GM23338 (cell line): ENCODE measurements around the gene ANKRD11. TPM values are rescaled to one million over a fixed set of nuclear protein-coding genes. Genes with fewer than 3 reads are reported as not detected.

Experiments
- ATAC-seq: fragments of 200-7000 bp; cut with Tn5 transposase; 3 replicates; pipeline ENCODE4 v1.9.1; 2020
- DNase-seq: peaks from one replicate; pipeline ENCODE4 v3.0.0-alpha.2; 2015; ENCODE audit warnings: low spot score
- H2AFZ ChIP-seq: fragments of 200-600 bp; sonication (generic); 2 replicates; pipeline ENCODE4 v1.8.0; 2016; ENCODE audit warnings: antibody characterized with exemption, mild to moderate bottlenecking, moderate library complexity
- H3F3A ChIP-seq: fragments of 200-600 bp; sonication (generic); replicated peaks from 2 replicates; pipeline ENCODE4 v1.8.0; 2017; ENCODE audit warnings: antibody characterized with exemption, mixed run types, low read depth
- H3K27ac ChIP-seq: fragments of 200-600 bp; sonication (generic); 2 replicates; pipeline ENCODE4 v1.6.1; 2016; ENCODE audit warnings: low read depth
- H3K27me3 ChIP-seq: fragments of 200-600 bp; sonication (generic); 2 replicates; pipeline ENCODE4 v1.8.0; 2016; ENCODE audit warnings: mild to moderate bottlenecking, mixed run types, moderate library complexity; ENCODE audit not compliant: insufficient read depth
- H3K36me3 ChIP-seq: fragments of 200-600 bp; sonication (generic); 2 replicates; pipeline ENCODE4 v1.8.0; 2016; ENCODE audit warnings: mild to moderate bottlenecking; ENCODE audit not compliant: insufficient read depth
- H3K4me1 ChIP-seq: fragments of 200-600 bp; sonication (generic); 2 replicates; pipeline ENCODE4 v1.8.0; 2016; ENCODE audit warnings: mild to moderate bottlenecking, moderate library complexity; ENCODE audit not compliant: insufficient read depth
- H3K4me2 ChIP-seq: fragments of 200-600 bp; sonication (generic); 2 replicates; pipeline ENCODE4 v1.7.1; 2017; ENCODE audit warnings: mixed run types
- H3K4me3 ChIP-seq: fragments of 200-600 bp; sonication (generic); 2 replicates; pipeline ENCODE4 v1.6.1; 2016; ENCODE audit warnings: mixed run types
- H3K79me2 ChIP-seq: fragments of 200-600 bp; sonication (generic); replicated peaks from 2 replicates; pipeline ENCODE4 v1.8.0; 2017; ENCODE audit warnings: mild to moderate bottlenecking; ENCODE audit not compliant: insufficient read depth
- H3K9me2 ChIP-seq: fragments of 200-600 bp; sonication (generic); 2 replicates; pipeline ENCODE4 v1.8.0; 2017; ENCODE audit not compliant: insufficient read depth
- H4K20me1 ChIP-seq: fragments of 200-600 bp; sonication (generic); replicated peaks from 2 replicates; pipeline ENCODE4 v1.8.0; 2017; ENCODE audit warnings: mild to moderate bottlenecking; ENCODE audit not compliant: insufficient read depth
- H3K27ac Mint-ChIP-seq: 2 replicates; pipeline ENCODE4 v1.8.0; 2020; ENCODE audit warnings: inconsistent platforms, mild to moderate bottlenecking, moderate library complexity, mixed read lengths
- H3K27me3 Mint-ChIP-seq: 3 replicates; pipeline ENCODE4 v1.8.0; 2022; ENCODE audit warnings: low read depth, mild to moderate bottlenecking, moderate library complexity, mixed read lengths, inconsistent platforms; ENCODE audit not compliant: insufficient read depth, poor library complexity
- H3K36me3 Mint-ChIP-seq: 3 replicates; pipeline ENCODE4 v1.8.0; 2021; ENCODE audit warnings: low read depth, mild to moderate bottlenecking, inconsistent platforms, moderate library complexity, mixed read lengths
- H3K4me1 Mint-ChIP-seq: 3 replicates; pipeline ENCODE4 v1.8.0; 2020; ENCODE audit warnings: mild to moderate bottlenecking, inconsistent platforms, mixed read lengths
- H3K4me3 Mint-ChIP-seq: 3 replicates; pipeline ENCODE4 v1.8.0; 2021; ENCODE audit warnings: moderate library complexity, mild to moderate bottlenecking, inconsistent platforms, mixed read lengths
- H3K9me3 Mint-ChIP-seq: 3 replicates; pipeline ENCODE4 v1.8.0; 2020; ENCODE audit warnings: moderate library complexity, mild to moderate bottlenecking, inconsistent platforms, mixed read lengths
- CTCF ChIP-seq, 2 experiments: fragments of 200-600 bp in 1 of 2; sonication (generic) in 1 of 2; conservative IDR thresholded peaks; 2 replicates each; pipeline versions ENCODE4 v1.5.1 to v1.6.1; 2016 to 2017; ENCODE audit warnings: antibody characterized with exemption in 2 of 2, low read depth in 2 of 2, mild to moderate bottlenecking in 2 of 2, moderate library complexity in 1 of 2
- POLR2AphosphoS5 ChIP-seq: IDR thresholded peaks from 2 replicates; pipeline ENCODE4 v1.6.1; 2016; ENCODE audit warnings: antibody characterized with exemption, low read depth
- REST ChIP-seq: IDR thresholded peaks from one replicate; pipeline ENCODE4 v1.6.1; 2018; ENCODE audit warnings: antibody characterized with exemption; ENCODE audit not compliant: unreplicated experiment
- ZNF114 ChIP-seq: fragments of 250-450 bp; sonication (Bioruptor Pico); IDR thresholded peaks from 2 replicates; pipeline ENCODE4 v1.5.0; 2020; ENCODE audit warnings: mild to moderate bottlenecking, moderate library complexity
- ZNF331 ChIP-seq: fragments of 250-450 bp; sonication (Bioruptor Pico); IDR thresholded peaks from 2 replicates; pipeline ENCODE4 v1.5.0; 2020; ENCODE audit warnings: low read depth, mild to moderate bottlenecking, moderate library complexity
- polyA plus RNA-seq: library from polyadenylated mRNA; unstranded; fragments of >200 nt; fragmentation: Nextera tagmentation; extraction: Ambion mirVana; gene quantifications from 2 replicates; pipeline ENCODE4 v1.2.1, GENCODE V29; 2016
- total RNA-seq: library from RNA; depleted of rRNA; stranded (reverse); fragments of >200 nt; shearing (Covaris generic); gene quantifications from 2 replicates; pipeline ENCODE4 v1.2.3, GENCODE V29; 2014

The ANKRD11 gene
- total and polyA plus RNA-seq, 2 experiments from 2014 or later: 130 to 159 TPM

DNA sequence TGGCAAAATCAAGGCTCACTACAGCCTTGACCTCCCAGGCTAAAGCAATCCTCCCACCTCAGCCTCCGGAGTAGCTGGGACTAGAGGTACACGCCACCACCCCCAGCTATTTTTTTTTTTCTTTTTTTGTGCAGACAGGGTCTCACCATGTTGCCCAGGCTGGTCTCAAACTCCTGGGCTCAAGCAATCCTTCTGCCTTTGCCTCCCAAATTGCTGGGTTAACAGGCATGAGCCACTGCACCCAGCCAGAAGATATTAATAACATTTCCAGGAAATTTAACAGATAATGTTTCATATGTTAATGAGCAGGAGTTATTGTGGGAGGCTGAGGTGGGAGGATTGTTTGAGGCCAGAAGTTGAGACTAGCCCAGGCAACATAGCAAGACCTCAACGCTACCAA is 9.4 kb upstream of the ANKRD11 start:
- Mint-ChIP-seq H3K4me3 (no peak overlapping the region), H3K4me1 (no peaks in the 10 kb centered on the region), H3K27ac (no peak overlapping the region), H3K36me3 (no peaks in the 10 kb centered on the region), H3K9me3 (no peaks in the 10 kb centered on the region), H3K27me3 (peaks cover 4% of the 10 kb centered on the region)
- DNase-seq (no peak), ATAC-seq (no peak)
- H3K9me2 ChIP-seq: no peaks in the 10 kb centered on the region
- no peak overlapping the region for H3K27ac ChIP-seq
- no peaks in the 10 kb centered on the region for H3F3A ChIP-seq
- no peak overlapping the region for H3K4me3 ChIP-seq
- H2AFZ ChIP-seq: no peak overlapping the region
- no peaks in the 10 kb centered on the region for H3K4me1 ChIP-seq
- H3K36me3 ChIP-seq: no peaks in the 10 kb centered on the region
- no peak overlapping the region for H3K4me2 ChIP-seq
- no peaks in the 10 kb centered on the region for H3K27me3 ChIP-seq
- H3K79me2 ChIP-seq: peaks cover 3% of the 10 kb centered on the region; the same call in 1 of the 2 replicates
- no peaks in the 10 kb centered on the region; the same call in 1 of the 2 replicates for H4K20me1 ChIP-seq
- no peak for TF ChIP-seq CTCF (conservative IDR thresholded peaks at IDR 0.05; ENCODE audit: low read depth in 2 of 2)
- no peak for TF ChIP-seq REST
- no peak for TF ChIP-seq ZNF114 (CRISPR knock-in tag)
- no peak for TF ChIP-seq ZNF331
- no peak for TF ChIP-seq POLR2AphosphoS5

GRCh38 chr16:89498839-89499238 is 8.5 kb upstream of the ANKRD11 start:
- H3K9me3 Mint-ChIP-seq: no peaks in the 10 kb centered on the region
- no peaks in the 10 kb centered on the region for H3K27me3 ChIP-seq
- ATAC-seq (no peak), DNase-seq (no peak)
- H3K27ac Mint-ChIP-seq: no peak overlapping the region
- H3F3A ChIP-seq: no peaks in the 10 kb centered on the region
- no peak for TF ChIP-seq ZNF114 (CRISPR knock-in tag)
- H2AFZ ChIP-seq: no peak overlapping the region
- no peak overlapping the region for H3K4me3 Mint-ChIP-seq
- no peak overlapping the region for H3K4me3 ChIP-seq
- H3K4me1 ChIP-seq: no peaks in the 10 kb centered on the region
- H3K36me3 Mint-ChIP-seq: no peaks in the 10 kb centered on the region
- H3K4me2 ChIP-seq: no peak overlapping the region
- H3K79me2 ChIP-seq: peaks cover 3% of the 10 kb centered on the region; the same call in 1 of the 2 replicates
- H3K4me1 Mint-ChIP-seq: no peaks in the 10 kb centered on the region
- H3K9me2 ChIP-seq: no peaks in the 10 kb centered on the region
- no peaks in the 10 kb centered on the region; the same call in 1 of the 2 replicates for H4K20me1 ChIP-seq
- peaks cover 6% of the 10 kb centered on the region for H3K27me3 Mint-ChIP-seq
- no peak overlapping the region for H3K27ac ChIP-seq
- no peaks in the 10 kb centered on the region for H3K36me3 ChIP-seq
